Dedifferentiated amniotic fluid mesenchymal stem cell (primary cell): ENCODE results near the gene GNAQ.

Experiments used
- DNase-seq: peaks from one replicate; pipeline ENCODE4 v3.0.0-alpha.2; 2016; ENCODE audit errors: extremely low spot score

GNAQ gene

GRCh38 chr9:77815260-77815659 is 216.4 kb downstream of the GNAQ start:
- DNase-seq = no peak

GRCh38 chr9:77811832-77812231 is 219.8 kb downstream of the GNAQ start:
- no peak for DNase-seq

GRCh38 chr9:77810637-77811119 is 220.9 kb downstream of the GNAQ start:
- DNase-seq = no peak

- no peak for DNase-seq
Measured at GRCh38 chr9:77810047-77810446, 221.6 kb downstream of the GNAQ start.

GRCh38 chr9:77809552-77809951 is 222.1 kb downstream of the GNAQ start:
- DNase-seq = no peak

GRCh38 chr9:77808751-77809081 is 222.9 kb downstream of the GNAQ start:
- DNase-seq = no peak

GRCh38 chr9:77807846-77808750 is 223.5 kb downstream of the GNAQ start:
- no peak for DNase-seq

- DNase-seq = peak; percentile 64
Measured at GRCh38 chr9:77807281-77807683, 224.3 kb downstream of the GNAQ start.

- no peak for DNase-seq
Measured at GRCh38 chr9:77806741-77807140, 224.9 kb downstream of the GNAQ start.

GRCh38 chr9:77805810-77806209 is 225.8 kb downstream of the GNAQ start:
- no peak for DNase-seq

GRCh38 chr9:77803423-77803822 is 228.2 kb downstream of the GNAQ start:
- DNase-seq = no peak

GRCh38 chr9:77802515-77803293 is 228.9 kb downstream of the GNAQ start:
- no peak for DNase-seq

- DNase-seq = no peak
Measured at GRCh38 chr9:77802064-77802463, 229.5 kb downstream of the GNAQ start.

GRCh38 chr9:77800924-77801551 is 230.6 kb downstream of the GNAQ start:
- DNase-seq = no peak

- DNase-seq = no peak
Measured at GRCh38 chr9:77798140-77798539, 233.5 kb downstream of the GNAQ start.

- no peak for DNase-seq
Measured at GRCh38 chr9:77794985-77795384, 236.6 kb downstream of the GNAQ start.

GRCh38 chr9:77793849-77794248 is 237.8 kb downstream of the GNAQ start:
- DNase-seq = peak; percentile 46

GRCh38 chr9:77789891-77790290 is 241.7 kb downstream of the GNAQ start:
- DNase-seq = no peak

GRCh38 chr9:77785341-77785740 is 246.3 kb downstream of the GNAQ start:
- DNase-seq = no peak

- DNase-seq = no peak
Measured at GRCh38 chr9:77783518-77783917, 248.1 kb downstream of the GNAQ start.

- no peak for DNase-seq
Measured at GRCh38 chr9:77779010-77779409, 252.6 kb downstream of the GNAQ start.

GRCh38 chr9:77773381-77773780 is 258.2 kb downstream of the GNAQ start:
- DNase-seq = no peak
